ENCODE results near the gene JUN. TPM values are rescaled to one million over a fixed set of nuclear protein-coding genes. Genes with fewer than 3 reads are reported as not detected.

Gene JUN
- total RNA-seq, 1 donor from 2014 or later: 10.2 TPM

- Histone ChIP-seq H3K4me1 (no peaks in the 10 kb centered on the region), H3K4me3 (no peak overlapping the region), H3K27ac (no peak overlapping the region), H3F3A (ENCODE audit: low read depth) (no peaks in the 10 kb centered on the region), H3K79me2 (ENCODE audit: low read depth) (no peaks in the 10 kb centered on the region), H3K36me3 (no peaks in the 10 kb centered on the region), H3K9ac (no peak overlapping the region), H3K27me3 (no peaks in the 10 kb centered on the region), H3K4me2 (no peak overlapping the region), H3K9me3 (ENCODE audit: low read depth) (peaks cover 11% of the 10 kb centered on the region), H4K20me1 (ENCODE audit: low read depth) (no peaks in the 10 kb centered on the region), H2AFZ (replicated peaks) (no peak overlapping the region)
- no peak overlapping the region for H3K4me3 Mint-ChIP-seq
- peaks cover 2% of the 10 kb centered on the region for H3K36me3 Mint-ChIP-seq
- TF ChIP-seq EZH2 (IDR thresholded peaks at IDR 0.05) (no peak), CTCF (IDR thresholded peaks at IDR 0.05) (no peak), EZH2phosphoT487 (IDR thresholded peaks at IDR 0.05) (no peak)
- H3K9me3 Mint-ChIP-seq: peaks cover 27% of the 10 kb centered on the region
- no peaks in the 10 kb centered on the region for H3K4me1 Mint-ChIP-seq
- no peak overlapping the region for H3K27ac Mint-ChIP-seq
- no peaks in the 10 kb centered on the region for H3K27me3 Mint-ChIP-seq (ENCODE audit: insufficient read depth, low read depth)
- no peak for DNase-seq (ENCODE audit: low spot score)
Observed at GRCh38 chr1:58829866-58830265, 46.0 kb upstream of the JUN start.

GRCh38 chr1:58827298-58827697 lies 43.5 kb upstream of the JUN start:
- Mint-ChIP-seq H3K4me1 (no peaks in the 10 kb centered on the region), H3K36me3 (peaks cover 2% of the 10 kb centered on the region), H3K9me3 (peaks cover 27% of the 10 kb centered on the region), H3K27ac (no peak overlapping the region), H3K27me3 (ENCODE audit: insufficient read depth, low read depth) (no peaks in the 10 kb centered on the region), H3K4me3 (no peak overlapping the region)
- H3K4me1 ChIP-seq: no peaks in the 10 kb centered on the region
- H3K27ac ChIP-seq: no peak overlapping the region
- TF ChIP-seq EZH2phosphoT487 (IDR thresholded peaks at IDR 0.05) (no peak), CTCF (IDR thresholded peaks at IDR 0.05) (no peak), EZH2 (IDR thresholded peaks at IDR 0.05) (no peak)
- H4K20me1 ChIP-seq (ENCODE audit: low read depth): no peaks in the 10 kb centered on the region
- H3F3A ChIP-seq (ENCODE audit: low read depth): no peaks in the 10 kb centered on the region
- no peak overlapping the region for H3K9ac ChIP-seq
- H3K4me3 ChIP-seq: no peak overlapping the region
- H3K79me2 ChIP-seq (ENCODE audit: low read depth): no peaks in the 10 kb centered on the region
- H3K36me3 ChIP-seq: no peaks in the 10 kb centered on the region
- peaks cover 11% of the 10 kb centered on the region for H3K9me3 ChIP-seq (ENCODE audit: low read depth)
- no peak overlapping the region for H3K4me2 ChIP-seq
- H3K27me3 ChIP-seq: no peaks in the 10 kb centered on the region
- DNase-seq (ENCODE audit: low spot score): no peak
- no peak overlapping the region for H2AFZ ChIP-seq (replicated peaks)

- Mint-ChIP-seq H3K4me3 (no peak overlapping the region), H3K27me3 (ENCODE audit: insufficient read depth, low read depth) (no peaks in the 10 kb centered on the region), H3K36me3 (peaks cover 2% of the 10 kb centered on the region), H3K27ac (no peak overlapping the region), H3K4me1 (no peaks in the 10 kb centered on the region), H3K9me3 (peaks cover 27% of the 10 kb centered on the region)
- H3K79me2 ChIP-seq (ENCODE audit: low read depth): no peaks in the 10 kb centered on the region
- no peak overlapping the region for H3K4me3 ChIP-seq
- peaks cover 11% of the 10 kb centered on the region for H3K9me3 ChIP-seq (ENCODE audit: low read depth)
- no peak overlapping the region for H3K4me2 ChIP-seq
- no peaks in the 10 kb centered on the region for H3K27me3 ChIP-seq
- no peak overlapping the region for H3K9ac ChIP-seq
- no peaks in the 10 kb centered on the region for H4K20me1 ChIP-seq (ENCODE audit: low read depth)
- H3K27ac ChIP-seq: no peak overlapping the region
- H3K4me1 ChIP-seq: no peaks in the 10 kb centered on the region
- DNase-seq (ENCODE audit: low spot score): no peak
- no peaks in the 10 kb centered on the region for H3K36me3 ChIP-seq
- H2AFZ ChIP-seq (replicated peaks): no peak overlapping the region
- no peak for TF ChIP-seq EZH2phosphoT487 (IDR thresholded peaks at IDR 0.05)
- no peak for TF ChIP-seq EZH2 (IDR thresholded peaks at IDR 0.05)
- TF ChIP-seq CTCF (IDR thresholded peaks at IDR 0.05): no peak
- H3F3A ChIP-seq (ENCODE audit: low read depth): no peaks in the 10 kb centered on the region
Observed at GRCh38 chr1:58824753-58825389, 41.0 kb upstream of the JUN start.

Measured in neural progenitor cell (in vitro differentiated cells).